ENCODE data around the gene TOGARAM1.

Gene TOGARAM1

DNA sequence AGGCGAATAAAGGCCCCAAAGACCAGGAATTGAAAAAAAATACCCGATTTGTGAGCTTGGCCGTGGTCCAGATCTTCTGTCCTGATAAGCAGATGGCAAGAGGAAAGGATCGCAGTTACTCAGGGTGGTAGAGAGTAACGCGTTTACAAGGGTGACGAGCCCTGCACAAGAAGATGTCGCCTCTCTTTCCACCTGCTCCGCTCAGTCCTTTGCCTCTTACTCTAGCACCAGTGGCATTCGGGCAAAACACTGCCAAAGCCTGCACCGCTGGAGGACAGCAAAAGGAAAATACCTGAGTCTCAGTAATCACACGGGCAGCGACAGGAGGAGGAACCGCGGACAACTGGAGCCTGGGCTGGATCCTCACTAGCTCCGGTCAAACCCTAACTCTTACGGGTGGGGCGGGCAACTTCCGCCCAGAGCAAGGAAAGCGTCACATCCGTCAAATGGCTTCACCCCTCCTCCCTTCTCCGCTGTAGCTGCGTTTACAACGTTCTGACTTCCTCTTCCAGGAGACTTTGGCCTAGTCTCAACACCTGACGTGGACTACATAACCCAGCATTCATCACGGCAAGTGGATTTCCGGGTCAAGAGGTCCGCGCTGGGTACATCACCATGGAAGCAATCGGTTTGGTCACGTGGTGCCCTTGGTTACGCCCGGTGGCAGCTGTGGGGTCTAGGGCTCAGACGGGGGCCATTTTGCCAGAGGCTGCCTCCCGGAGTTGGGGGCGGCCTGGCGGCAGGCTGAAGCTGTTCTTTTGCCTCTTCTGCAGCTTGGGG, at the start of gene TOGARAM1, which contains the start of gene KLHL28:
TSS of gene TOGARAM1 (plus strand) at position 637 of the 780 bp plus-strand sequence. CDS start 232 bp downstream, outside the sequence.
TSS of gene KLHL28 (minus strand) at position 394 of the 780 bp plus-strand sequence. CDS start 16,019 bp downstream, outside the sequence.
- peak; percentile 84 to 92 for DNase-seq (ENCODE audit: low read depth in 1 of 2, low spot score in 1 of 2)

GRCh38 chr14:44914849-44915248, 47.1 kb upstream of the TOGARAM1 start:
- DNase-seq (ENCODE audit: low read depth in 1 of 2, low spot score in 1 of 2), result no peak

- no peak for DNase-seq (ENCODE audit: low read depth in 1 of 2, low spot score in 1 of 2)
These were observed 33.2 kb upstream of the TOGARAM1 start for GRCh38 chr14:44928793-44929192.

- no peak for DNase-seq (ENCODE audit: low read depth in 1 of 2, low spot score in 1 of 2)
These were observed 26.8 kb upstream of the TOGARAM1 start for GRCh38 chr14:44935155-44935554.

- no peak for DNase-seq (ENCODE audit: low read depth in 1 of 2, low spot score in 1 of 2)
These were observed 24.4 kb upstream of the TOGARAM1 start for GRCh38 chr14:44937547-44937946.

DNA sequence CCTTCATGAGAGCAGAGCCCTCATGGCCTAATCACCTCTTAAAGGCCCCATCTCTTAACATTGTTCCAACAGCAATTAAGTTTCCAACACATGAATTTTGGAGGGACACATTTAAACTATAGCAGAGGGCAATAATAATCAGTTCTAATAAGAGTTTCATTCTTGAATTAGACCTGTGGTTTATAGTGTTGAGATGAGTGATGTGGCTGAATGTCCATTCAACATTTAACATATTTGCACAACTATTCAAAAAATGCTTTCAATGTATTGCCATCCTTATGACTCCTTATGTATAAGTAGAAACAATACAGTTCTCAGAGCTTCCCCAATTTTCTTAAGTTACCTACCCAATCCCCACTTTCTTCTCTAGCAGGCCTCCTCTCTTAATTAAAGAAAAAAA, 21.8 kb upstream of the TOGARAM1 start:
- no peak for DNase-seq (ENCODE audit: low read depth in 1 of 2, low spot score in 1 of 2)

DNA sequence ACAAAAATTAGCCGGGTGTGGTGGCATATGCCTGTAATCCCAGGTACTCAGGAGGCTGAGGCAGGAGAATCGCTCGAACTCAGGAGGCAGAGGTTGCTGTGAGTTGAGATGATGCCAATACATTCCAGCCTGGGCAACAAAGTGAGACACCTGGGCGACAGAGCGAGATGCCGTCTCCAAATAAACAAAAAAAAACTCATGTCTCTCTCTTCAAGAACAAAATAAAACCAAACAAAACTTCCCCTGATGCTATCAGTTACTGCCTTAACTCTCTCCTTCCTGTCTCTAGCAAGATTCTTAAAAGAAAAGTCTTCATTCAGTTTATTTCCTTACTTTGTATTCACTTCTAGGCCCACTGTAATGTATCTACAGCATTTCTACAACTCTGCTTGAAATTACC, 21.0 kb upstream of the TOGARAM1 start:
- DNase-seq (ENCODE audit: low read depth in 1 of 2, low spot score in 1 of 2), result no peak

DNA sequence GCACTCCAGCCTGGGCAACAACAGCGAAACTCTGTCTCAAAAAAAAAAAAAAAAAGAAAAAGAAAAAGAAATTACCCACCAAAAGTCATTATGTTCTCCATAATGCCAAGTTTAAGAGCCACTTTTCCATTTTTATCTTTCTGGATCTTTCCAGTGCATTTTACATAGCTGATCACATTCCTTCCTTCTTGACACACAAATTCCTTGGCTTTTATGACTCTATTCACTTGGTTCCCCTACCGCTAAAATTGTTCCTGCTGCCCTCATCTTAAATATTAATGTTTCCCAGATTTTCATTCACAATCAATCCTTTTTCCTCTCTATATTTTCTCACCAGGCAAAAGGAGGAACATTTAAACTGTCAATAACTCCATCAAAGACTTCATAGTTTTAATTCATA, 20.4 kb upstream of the TOGARAM1 start:
- no peak for DNase-seq (ENCODE audit: low read depth in 1 of 2, low spot score in 1 of 2)

GRCh38 chr14:44942436-44942835, 19.6 kb upstream of the TOGARAM1 start:
- DNase-seq (ENCODE audit: low read depth in 1 of 2, low spot score in 1 of 2), result no peak

DNA sequence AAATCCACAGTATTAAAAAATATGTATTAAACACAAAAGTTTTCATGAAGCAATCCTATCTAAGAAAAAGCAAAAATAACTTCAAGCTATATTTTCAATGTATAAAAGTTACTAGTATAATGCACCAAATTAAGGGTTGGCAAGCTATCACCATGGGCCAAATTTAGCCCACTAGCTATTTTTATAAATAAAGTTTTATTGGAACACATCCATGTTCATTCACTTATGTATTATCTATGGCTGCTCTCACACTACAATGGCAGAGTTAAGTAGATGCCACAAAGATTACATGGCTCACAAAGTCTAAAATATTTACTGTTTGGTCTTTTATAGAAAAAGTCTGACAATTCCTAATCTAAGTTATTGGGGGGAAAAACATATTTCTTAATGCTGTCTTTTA, 17.9 kb upstream of the TOGARAM1 start:
- no peak for DNase-seq (ENCODE audit: low read depth in 1 of 2, low spot score in 1 of 2)

GRCh38 chr14:44945264-44945663, 16.7 kb upstream of the TOGARAM1 start:
- no peak for DNase-seq (ENCODE audit: low read depth in 1 of 2, low spot score in 1 of 2)

DNA sequence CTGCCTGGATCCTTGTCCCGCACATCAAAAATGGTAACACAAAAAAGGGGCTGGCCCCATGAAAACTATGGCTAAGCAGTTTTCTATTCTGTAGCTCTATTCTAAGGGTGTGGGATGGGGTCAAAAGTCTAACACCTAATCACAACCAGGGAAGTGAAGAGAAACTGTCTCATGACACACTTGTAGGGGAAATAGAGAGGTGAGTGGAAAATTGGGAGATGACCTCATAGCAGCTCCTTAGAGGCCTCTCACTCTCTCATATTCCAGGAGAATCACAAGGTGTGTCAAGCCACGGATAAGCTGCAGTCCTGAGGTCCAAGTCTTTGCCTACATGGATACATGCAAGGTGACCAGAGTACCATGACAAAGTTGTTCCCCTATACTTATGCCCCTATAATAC, 10.9 kb upstream of the TOGARAM1 start:
- DNase-seq (ENCODE audit: low read depth in 1 of 2, low spot score in 1 of 2), result no peak

DNA sequence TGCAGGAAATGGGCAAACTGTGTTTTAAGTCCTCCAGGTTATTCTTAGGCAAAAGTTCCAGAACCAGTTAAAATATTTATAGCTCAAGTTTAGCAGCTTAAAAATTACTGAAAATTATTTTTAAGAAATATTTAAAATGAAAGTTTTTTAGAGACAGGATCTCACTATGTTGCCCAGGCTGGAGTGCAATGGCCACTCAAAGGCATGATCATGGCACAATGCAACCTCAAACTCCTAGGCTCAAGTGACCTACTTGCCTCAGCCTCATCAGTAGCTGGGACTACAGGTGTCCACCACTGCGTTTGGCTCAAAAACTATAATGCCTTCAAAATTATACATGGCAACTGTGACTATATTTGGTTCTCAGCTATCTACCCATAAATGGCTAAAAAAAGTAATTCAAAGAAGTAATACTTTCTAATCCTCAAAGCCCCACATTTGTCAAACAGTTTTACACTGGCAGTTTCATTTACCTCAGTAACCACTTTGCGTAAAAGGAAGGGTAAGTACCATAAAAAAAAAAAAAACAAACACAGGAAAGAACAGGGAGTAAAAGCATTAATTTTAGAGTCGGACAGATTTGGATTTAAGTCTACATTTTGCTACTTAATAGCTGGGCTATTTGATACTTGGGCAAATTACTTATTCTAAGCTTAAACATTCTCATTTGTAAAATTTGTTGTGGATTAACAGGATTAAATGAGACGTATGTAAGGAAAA, 9.4 kb upstream of the TOGARAM1 start:
- no peak for DNase-seq (ENCODE audit: low read depth in 1 of 2, low spot score in 1 of 2)

- no peak for DNase-seq (ENCODE audit: low read depth in 1 of 2, low spot score in 1 of 2)
These were observed 7.2 kb upstream of the TOGARAM1 start for GRCh38 chr14:44954750-44955149.

DNA sequence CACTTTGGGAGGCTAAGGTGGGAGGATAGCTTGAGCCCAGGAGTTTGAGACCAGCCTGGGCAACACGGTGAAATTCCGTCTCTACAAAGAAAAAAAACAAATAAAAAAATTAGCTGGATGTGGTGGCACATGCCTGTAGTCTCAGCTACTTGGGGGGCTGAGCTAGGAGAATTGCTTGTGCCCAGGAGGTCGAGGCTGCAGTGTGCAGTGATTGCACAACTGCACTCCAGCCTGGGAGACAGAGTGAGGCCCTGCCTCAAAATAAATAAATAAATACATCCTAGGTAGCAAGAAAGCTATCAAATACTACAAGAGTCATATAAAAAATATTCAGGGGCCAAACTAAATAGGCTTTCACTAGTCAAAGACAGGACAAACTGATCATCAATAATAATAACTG, 6.5 kb upstream of the TOGARAM1 start:
- no peak for DNase-seq (ENCODE audit: low read depth in 1 of 2, low spot score in 1 of 2)

DNA sequence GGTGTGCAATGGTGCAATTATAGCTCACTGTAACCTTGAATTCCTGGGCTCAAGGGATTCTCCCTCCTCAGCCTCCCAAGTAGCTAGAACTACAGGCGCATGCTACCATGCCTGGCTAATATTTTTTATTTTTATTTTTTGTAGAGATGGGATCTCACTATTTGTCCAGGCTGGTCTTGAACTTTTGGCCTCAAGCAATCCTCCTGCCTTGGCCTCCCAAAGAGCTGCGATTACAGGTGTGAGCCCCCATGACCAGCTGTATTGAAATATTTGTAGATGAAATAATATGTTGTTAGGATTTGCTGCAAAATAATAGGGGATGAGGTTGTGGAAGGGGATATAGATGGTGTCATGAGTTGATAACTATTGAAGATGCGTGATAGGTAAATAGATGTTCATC, 5.1 kb upstream of the TOGARAM1 start:
- no peak for DNase-seq (ENCODE audit: low read depth in 1 of 2, low spot score in 1 of 2)

GRCh38 chr14:44959538-44959937, 2.5 kb upstream of the TOGARAM1 start:
- no peak for DNase-seq (ENCODE audit: low read depth in 1 of 2, low spot score in 1 of 2)

GRCh38 chr14:44960146-44960545, 1.8 kb upstream of the TOGARAM1 start:
- DNase-seq (ENCODE audit: low read depth in 1 of 2, low spot score in 1 of 2), result no peak

GRCh38 chr14:44960646-44961045, 1.3 kb upstream of the TOGARAM1 start:
- DNase-seq (ENCODE audit: low read depth in 1 of 2, low spot score in 1 of 2), result no peak

- peak; percentile 21 to 43 for DNase-seq (ENCODE audit: low read depth in 1 of 2, low spot score in 1 of 2)
These were observed 838 bp upstream of the TOGARAM1 start for GRCh38 chr14:44961151-44961553.

GRCh38 chr14:44962334-44963043, 499 bp downstream of the TOGARAM1 start:
- peak in 1 of 2 donors; percentile 5 for DNase-seq (ENCODE audit: low read depth in 1 of 2, low spot score in 1 of 2)

DNA sequence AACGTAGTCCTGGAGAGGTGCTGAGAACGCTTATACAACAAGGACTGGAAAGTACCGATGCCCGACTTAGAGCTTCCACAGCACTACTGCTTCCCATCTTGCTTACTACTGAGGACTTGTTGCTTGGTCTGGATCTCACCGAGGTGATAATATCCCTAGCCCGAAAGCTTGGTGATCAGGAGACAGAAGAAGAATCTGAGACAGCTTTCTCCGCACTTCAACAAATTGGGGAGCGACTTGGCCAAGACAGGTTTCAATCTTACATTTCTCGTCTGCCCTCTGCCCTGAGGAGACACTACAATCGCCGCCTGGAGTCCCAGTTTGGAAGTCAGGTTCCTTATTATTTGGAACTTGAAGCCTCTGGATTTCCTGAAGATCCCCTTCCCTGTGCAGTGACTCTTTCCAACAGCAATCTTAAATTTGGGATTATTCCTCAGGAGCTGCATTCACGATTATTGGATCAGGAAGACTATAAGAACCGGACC, 1.1 kb downstream of the TOGARAM1 start:
- no peak for DNase-seq (ENCODE audit: low read depth in 1 of 2, low spot score in 1 of 2)

Measured in activated T-helper 1 cell treated with anti-CD3 and anti-CD28 coated beads, Interleukin-2, amount 50 U/mL, for 16 hours (primary cell).